SU-DHL-6 (cell line): Measurements from ENCODE around the gene GUCA2A.

Experiments used
- H2AFZ ChIP-seq: fragments of 200-600 bp; sonication (generic); 2 replicates; pipeline ENCODE4 v1.6.1; 2014; ENCODE audit warnings: low read depth, mild to moderate bottlenecking, moderate library complexity, mixed read lengths, antibody characterized with exemption, low read length; ENCODE audit not compliant: severe bottlenecking
- H3F3A ChIP-seq: fragments of 200-600 bp; shearing (Covaris generic); 2 replicates; pipeline ENCODE4 v1.6.0; 2016; ENCODE audit warnings: antibody characterized with exemption, mild to moderate bottlenecking; ENCODE audit not compliant: insufficient read depth
- H3K27ac ChIP-seq: fragments of 200-600 bp; sonication (generic); 2 replicates; pipeline ENCODE4 v1.5.1; 2016; ENCODE audit warnings: low read depth, mild to moderate bottlenecking, low read length, moderate library complexity, mixed read lengths
- H3K27me3 ChIP-seq: fragments of 200-600 bp; sonication (generic), shearing (Covaris generic); 2 replicates; pipeline ENCODE4 v1.6.0; 2014; ENCODE audit warnings: mild to moderate bottlenecking, low read length
- H3K36me3 ChIP-seq: fragments of 200-600 bp; sonication (generic); 2 replicates; pipeline ENCODE4 v1.6.1; 2014; ENCODE audit warnings: mild to moderate bottlenecking, low read length, mixed read lengths
- H3K4me2 ChIP-seq: fragments of 300-600, 200-600 bp; shearing (Covaris generic), sonication (generic); 2 replicates; pipeline ENCODE4 v1.6.0; 2014; ENCODE audit warnings: low read length, low read depth, mild to moderate bottlenecking; ENCODE audit not compliant: poor library complexity, severe bottlenecking
- H3K4me3 ChIP-seq: fragments of 200-600 bp; sonication (generic); 2 replicates; pipeline ENCODE4 v1.5.1; 2014; ENCODE audit warnings: antibody characterized with exemption, low read length, mild to moderate bottlenecking, mixed read lengths; ENCODE audit not compliant: insufficient read depth, poor library complexity, severe bottlenecking
- H3K79me2 ChIP-seq: fragments of 200-600 bp; sonication (generic); 2 replicates; pipeline ENCODE4 v1.6.1; 2014; ENCODE audit warnings: mild to moderate bottlenecking, low read length, moderate library complexity; ENCODE audit not compliant: insufficient read depth
- H3K9ac ChIP-seq: fragments of 200-600 bp; sonication (generic); 2 replicates; pipeline ENCODE4 v1.7.0; 2014; ENCODE audit warnings: mild to moderate bottlenecking, low read length
- H3K9me2 ChIP-seq: fragments of 200-600 bp; sonication (generic); replicated peaks from 2 replicates; pipeline ENCODE4 v1.6.1; 2014; ENCODE audit warnings: low read length; ENCODE audit not compliant: insufficient read depth
- H3K9me3 ChIP-seq: fragments of 200-600 bp; sonication (generic); 2 replicates; pipeline ENCODE4 v1.6.1; 2014; ENCODE audit warnings: low read length, mixed read lengths; ENCODE audit not compliant: insufficient read depth
- H4K20me1 ChIP-seq: fragments of 200-600 bp; sonication (generic); 2 replicates; pipeline ENCODE4 v1.6.1; 2014; ENCODE audit warnings: low read depth, mild to moderate bottlenecking, antibody characterized with exemption, low read length, moderate library complexity, mixed read lengths
- EZH2phosphoT487 ChIP-seq: fragments of 200-600 bp; sonication (generic), shearing (Covaris generic); conservative IDR thresholded peaks from 2 replicates; pipeline ENCODE4 v1.6.1; 2018; ENCODE audit warnings: mild to moderate bottlenecking, antibody characterized with exemption, low read length, moderate library complexity, mixed read lengths
- TF ChIP-seq, protein P1 (sequence below): fragments of 200-600 bp; sonication (generic); IDR thresholded peaks from one replicate; pipeline ENCODE4 v1.5.1; 2017; ENCODE audit warnings: antibody characterized with exemption, mild to moderate bottlenecking, low read length, moderate library complexity; ENCODE audit not compliant: insufficient read depth, poor library complexity, severe bottlenecking

Gene GUCA2A

GRCh38 chr1:42143896-42144710, 20.4 kb downstream of the GUCA2A start:
- H2AFZ ChIP-seq, result no peak overlapping the region

GRCh38 chr1:42142894-42143675, 21.5 kb downstream of the GUCA2A start:
- no peak overlapping the region for H3K27ac ChIP-seq
- H3K9me2 ChIP-seq, result no peaks in the 10 kb centered on the region
- H4K20me1 ChIP-seq, result no peaks in the 10 kb centered on the region
- H3K4me3 ChIP-seq, result no peak overlapping the region
- H3K9me3 ChIP-seq, result no peaks in the 10 kb centered on the region
- H3K27me3 ChIP-seq, result no peaks in the 10 kb centered on the region
- no peaks in the 10 kb centered on the region for H3F3A ChIP-seq
- no peaks in the 10 kb centered on the region for H3K36me3 ChIP-seq
- TF ChIP-seq EZH2phosphoT487, result no peak
- TF ChIP-seq, protein P1, sequence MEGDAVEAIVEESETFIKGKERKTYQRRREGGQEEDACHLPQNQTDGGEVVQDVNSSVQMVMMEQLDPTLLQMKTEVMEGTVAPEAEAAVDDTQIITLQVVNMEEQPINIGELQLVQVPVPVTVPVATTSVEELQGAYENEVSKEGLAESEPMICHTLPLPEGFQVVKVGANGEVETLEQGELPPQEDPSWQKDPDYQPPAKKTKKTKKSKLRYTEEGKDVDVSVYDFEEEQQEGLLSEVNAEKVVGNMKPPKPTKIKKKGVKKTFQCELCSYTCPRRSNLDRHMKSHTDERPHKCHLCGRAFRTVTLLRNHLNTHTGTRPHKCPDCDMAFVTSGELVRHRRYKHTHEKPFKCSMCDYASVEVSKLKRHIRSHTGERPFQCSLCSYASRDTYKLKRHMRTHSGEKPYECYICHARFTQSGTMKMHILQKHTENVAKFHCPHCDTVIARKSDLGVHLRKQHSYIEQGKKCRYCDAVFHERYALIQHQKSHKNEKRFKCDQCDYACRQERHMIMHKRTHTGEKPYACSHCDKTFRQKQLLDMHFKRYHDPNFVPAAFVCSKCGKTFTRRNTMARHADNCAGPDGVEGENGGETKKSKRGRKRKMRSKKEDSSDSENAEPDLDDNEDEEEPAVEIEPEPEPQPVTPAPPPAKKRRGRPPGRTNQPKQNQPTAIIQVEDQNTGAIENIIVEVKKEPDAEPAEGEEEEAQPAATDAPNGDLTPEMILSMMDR, result no peak
- H3K9ac ChIP-seq, result no peak overlapping the region
- no peaks in the 10 kb centered on the region for H3K79me2 ChIP-seq
- peak overlapping the region; percentile 21 for H2AFZ ChIP-seq
- H3K4me2 ChIP-seq, result no peak overlapping the region

More at GRCh38 chr1:42143896-42144710, 20.4 kb downstream of the GUCA2A start:
- Histone ChIP-seq H3K27me3 (no peaks in the 10 kb centered on the region), H3K4me2 (no peak overlapping the region), H3K9ac (no peak overlapping the region), H3K9me2 (no peaks in the 10 kb centered on the region), H3F3A (no peaks in the 10 kb centered on the region), H3K36me3 (no peaks in the 10 kb centered on the region), H3K4me3 (no peak overlapping the region), H4K20me1 (no peaks in the 10 kb centered on the region), H3K27ac (no peak overlapping the region), H3K79me2 (no peaks in the 10 kb centered on the region), H3K9me3 (no peaks in the 10 kb centered on the region)
- TF ChIP-seq, protein P1, result no peak
- TF ChIP-seq EZH2phosphoT487, result no peak

GRCh38 chr1:42141978-42142377, 22.6 kb downstream of the GUCA2A start:
- Histone ChIP-seq H3K79me2 (no peaks in the 10 kb centered on the region), H4K20me1 (no peaks in the 10 kb centered on the region), H3K36me3 (no peaks in the 10 kb centered on the region), H3K9me2 (no peaks in the 10 kb centered on the region), H3K9me3 (no peaks in the 10 kb centered on the region), H3K4me2 (no peak overlapping the region), H3F3A (no peaks in the 10 kb centered on the region), H3K27me3 (no peaks in the 10 kb centered on the region), H3K27ac (no peak overlapping the region), H3K4me3 (no peak overlapping the region), H2AFZ (no peak overlapping the region), H3K9ac (no peak overlapping the region)
- TF ChIP-seq EZH2phosphoT487, result no peak
- TF ChIP-seq, protein P1, result no peak
